NT2/D1 (cell line): ENCODE results near the gene FASN.

Source experiments
- YY1 ChIP-seq: IDR thresholded peaks from 2 replicates; pipeline ENCODE4 v1.6.1; 2011; ENCODE audit not compliant: insufficient read length, insufficient read depth
- ZNF274 ChIP-seq: IDR thresholded peaks from 2 replicates; pipeline ENCODE4 v1.6.1; 2011; ENCODE audit warnings: mild to moderate bottlenecking, low read depth, low read length

DNA sequence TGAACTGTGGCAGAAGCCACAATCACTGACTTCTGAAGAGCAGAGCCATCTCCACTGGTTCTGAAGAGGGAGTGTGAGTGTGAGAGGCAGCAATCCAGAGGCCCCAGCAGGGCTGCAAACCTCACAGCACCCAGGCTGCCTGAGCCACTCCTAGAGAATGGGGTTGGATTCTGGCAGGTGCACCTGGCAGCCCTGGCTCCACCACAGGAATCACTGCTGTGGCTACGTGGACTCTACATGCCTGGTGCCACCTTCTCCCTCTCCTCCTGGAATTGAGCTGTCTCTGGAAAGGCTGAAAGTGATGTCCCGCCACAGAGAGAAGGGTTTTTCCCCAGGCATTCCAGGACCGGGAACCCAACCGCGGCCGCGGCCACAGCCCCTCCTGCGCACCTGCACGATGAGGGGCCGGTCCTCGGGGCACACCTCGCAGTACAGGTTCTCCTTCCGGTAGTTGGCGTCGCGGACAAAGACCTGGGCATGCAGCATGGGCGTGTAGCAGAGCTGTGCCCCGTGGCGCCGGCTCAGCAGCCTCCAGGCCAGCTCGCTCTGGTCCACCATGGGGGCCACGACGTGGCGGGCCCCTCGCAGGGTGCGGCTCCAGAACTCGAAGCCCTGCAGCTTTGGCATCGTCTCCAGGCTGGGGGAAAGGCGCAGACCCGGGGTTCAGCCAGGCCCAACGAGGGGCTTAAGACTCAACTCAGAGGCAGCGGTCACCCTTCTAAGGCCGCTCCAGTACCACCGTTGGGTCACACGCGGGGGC lies 33.4 kb downstream of the FASN start:
- TF ChIP-seq YY1 (no peak), ZNF274 (no peak)
